GM19324 (cell line): ENCODE data around the gene SLX4IP.
A peak's percentile ranks its signal among the peaks of the same experiment; 100 is the strongest.

Experiments
- ATAC-seq: cut with Tn5 transposase; IDR thresholded peaks from one replicate; pipeline ENCODE4 v1.9.1; 2021; ENCODE audit warnings: mild to moderate bottlenecking, moderate library complexity; ENCODE audit not compliant: unreplicated experiment, low FRiP score

The SLX4IP gene

DNA sequence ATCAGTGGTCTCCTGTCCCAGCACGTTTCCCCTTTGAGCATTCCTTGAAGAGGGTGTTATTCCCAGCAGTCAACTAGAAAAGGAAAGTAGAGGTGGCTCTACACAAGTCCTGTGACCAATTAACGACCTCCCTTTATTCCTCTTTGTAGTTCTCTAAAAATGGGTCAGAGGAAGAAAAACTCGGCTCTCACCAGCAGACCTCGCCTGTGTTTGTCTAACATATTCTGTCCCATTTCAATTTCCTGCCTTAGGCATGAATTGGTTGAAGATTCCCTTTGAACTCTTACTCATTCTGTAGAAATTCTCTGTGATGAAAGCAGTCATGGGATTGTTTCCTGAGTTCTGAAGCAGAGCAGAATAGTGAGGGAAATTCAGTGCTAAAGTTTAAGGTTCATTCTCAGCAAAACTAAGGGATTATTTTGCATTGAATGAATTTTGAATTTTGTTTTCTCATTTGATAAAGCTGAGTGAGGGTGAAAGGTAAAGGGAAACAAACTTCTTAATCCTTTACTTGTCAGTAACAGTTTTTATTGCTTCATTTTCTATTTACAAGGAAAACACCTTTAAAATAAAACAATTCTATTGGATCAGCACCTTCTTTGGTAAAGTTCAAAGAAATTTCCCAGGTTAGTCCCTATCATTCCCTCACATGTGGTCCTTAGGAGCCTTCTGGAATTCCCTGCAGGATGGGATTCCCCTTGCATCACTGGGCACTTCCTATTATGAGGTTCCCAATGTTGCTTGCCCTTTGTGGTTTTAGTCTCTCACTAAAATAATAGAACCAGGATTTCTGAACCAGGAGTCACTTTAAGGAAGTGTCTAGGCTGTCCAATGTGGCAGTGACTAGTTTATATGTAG, 105.8 kb downstream of the SLX4IP start:
- ATAC-seq = no peak

DNA sequence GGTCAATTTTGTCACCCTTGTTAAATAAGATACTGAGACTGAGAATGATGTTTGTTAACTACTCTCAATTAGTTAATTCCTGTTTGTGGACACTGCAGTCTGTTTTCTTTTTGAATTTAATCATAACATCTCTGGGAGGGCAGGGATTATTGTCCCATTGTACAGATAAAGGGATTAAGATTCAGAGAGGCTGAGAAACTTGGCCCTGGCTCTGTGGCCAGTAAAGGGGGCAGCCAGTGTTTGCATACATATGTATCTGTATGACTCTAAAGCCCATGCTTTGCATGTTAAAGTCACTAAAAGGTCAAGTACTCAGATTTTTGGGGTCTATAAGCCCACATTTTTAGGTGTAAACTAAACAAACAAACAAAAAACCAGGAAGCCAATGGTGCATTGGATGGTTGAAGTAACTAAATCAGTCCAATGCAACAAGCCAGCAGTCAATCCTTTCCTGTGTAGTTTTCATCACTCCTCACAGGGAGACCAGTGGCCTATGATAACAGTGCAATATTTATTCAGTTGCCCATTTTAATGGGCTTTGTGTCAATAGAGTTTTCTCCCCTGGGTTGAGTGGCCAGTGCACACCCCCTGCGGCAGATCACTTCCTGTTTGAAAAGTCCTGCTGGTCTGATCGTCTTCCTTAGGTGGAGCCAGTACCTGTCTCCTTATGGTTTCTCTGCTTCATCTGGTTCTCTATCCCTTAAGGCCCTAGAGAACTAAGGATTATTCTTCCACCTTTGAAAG, 106.7 kb downstream of the SLX4IP start:
- ATAC-seq = no peak

DNA sequence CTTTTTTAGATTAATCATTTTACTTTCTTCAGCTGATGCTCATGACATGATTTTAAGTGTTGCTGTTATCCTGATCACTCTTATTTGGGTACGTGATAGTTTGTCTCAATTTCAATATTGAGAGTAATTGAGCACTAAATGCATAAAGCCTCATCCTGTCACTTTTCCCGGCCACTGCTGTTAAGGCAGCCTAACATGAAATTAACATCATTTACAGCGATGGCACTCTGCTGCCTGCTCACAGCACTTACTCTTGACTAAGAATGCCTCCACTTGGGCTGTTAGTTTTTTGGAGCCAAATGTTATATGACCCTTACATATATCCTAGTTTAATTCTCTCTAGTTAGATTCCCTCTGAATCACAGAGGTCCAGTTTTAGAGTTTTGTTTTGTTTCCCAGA, 107.3 kb downstream of the SLX4IP start:
- no peak for ATAC-seq

DNA sequence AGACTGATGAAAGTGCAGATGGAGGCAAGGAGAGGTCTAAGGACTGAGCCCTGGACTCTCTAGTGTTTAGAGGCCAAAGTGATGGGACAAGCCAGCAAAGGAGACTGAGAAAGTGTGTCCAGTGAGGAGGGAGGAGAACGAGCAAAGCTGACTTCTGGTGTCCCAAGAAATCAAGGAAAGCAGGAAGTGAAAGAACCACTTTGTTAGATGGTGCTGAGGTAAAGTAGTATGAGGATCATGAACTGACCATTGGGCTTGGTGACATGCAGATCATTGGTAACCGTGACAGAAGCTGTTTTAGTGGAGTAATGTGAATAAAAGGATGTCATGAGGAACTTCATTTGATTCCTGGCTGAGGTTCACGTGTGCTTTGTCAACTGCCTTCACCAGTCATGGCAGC, 108.4 kb downstream of the SLX4IP start:
- ATAC-seq = no peak

DNA sequence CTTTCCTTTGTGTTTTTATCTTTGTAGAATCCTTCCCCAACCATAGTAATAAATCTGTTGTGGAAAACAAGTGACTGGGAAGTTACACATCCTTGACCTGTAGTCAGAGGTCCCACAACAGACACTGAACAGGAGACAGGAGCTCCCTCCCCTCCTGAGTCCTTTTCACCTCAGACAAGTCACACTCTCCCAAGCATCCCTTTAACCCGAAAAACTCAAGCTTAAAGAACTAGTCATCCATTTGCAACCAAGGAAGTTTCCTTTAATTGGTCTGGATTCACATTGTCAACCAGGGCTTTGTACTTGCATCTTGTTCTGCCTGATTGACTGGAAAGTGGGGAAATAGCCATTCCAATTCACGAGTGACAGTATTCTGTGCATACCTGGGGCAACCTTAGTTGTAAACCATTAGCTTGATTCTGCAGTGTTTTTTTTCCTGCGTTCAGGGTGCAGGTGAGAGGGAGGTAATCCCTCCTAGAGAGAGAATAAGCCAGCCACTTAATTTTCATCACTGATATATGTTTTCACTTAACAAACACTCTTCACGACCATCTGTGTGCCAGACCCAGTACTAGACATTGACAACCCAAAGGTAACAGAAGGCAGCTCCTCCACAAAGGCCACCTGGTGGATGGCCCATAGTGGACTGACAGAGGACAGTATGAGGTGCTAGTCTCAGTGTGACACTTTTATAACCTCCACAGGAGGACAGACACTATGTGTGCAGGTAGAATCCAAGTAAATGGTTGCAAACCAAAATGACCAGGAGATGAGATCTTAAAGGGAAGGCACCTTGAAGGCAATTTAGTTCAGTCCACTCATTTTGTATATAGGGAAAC, 112.4 kb downstream of the SLX4IP start:
- no peak for ATAC-seq

DNA sequence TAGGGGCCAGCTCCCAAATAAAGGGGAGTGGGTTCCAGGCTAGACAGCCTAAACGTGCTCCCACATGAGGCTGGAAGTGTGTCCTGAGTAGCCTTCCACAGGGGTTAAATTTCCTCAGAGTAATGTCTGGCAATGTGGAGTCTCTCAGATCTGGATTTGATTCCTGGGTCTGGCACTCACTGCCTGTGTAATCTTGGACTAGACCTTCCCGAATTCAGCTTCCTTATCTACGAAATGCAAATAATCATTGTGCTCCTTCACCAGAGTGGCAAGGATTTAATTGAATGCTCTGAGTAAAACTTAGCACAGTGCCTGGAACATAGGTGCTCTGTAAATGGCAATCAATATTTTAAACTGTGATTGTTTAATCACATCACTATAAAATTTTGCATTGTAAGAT, 114.4 kb downstream of the SLX4IP start:
- no peak for ATAC-seq

DNA sequence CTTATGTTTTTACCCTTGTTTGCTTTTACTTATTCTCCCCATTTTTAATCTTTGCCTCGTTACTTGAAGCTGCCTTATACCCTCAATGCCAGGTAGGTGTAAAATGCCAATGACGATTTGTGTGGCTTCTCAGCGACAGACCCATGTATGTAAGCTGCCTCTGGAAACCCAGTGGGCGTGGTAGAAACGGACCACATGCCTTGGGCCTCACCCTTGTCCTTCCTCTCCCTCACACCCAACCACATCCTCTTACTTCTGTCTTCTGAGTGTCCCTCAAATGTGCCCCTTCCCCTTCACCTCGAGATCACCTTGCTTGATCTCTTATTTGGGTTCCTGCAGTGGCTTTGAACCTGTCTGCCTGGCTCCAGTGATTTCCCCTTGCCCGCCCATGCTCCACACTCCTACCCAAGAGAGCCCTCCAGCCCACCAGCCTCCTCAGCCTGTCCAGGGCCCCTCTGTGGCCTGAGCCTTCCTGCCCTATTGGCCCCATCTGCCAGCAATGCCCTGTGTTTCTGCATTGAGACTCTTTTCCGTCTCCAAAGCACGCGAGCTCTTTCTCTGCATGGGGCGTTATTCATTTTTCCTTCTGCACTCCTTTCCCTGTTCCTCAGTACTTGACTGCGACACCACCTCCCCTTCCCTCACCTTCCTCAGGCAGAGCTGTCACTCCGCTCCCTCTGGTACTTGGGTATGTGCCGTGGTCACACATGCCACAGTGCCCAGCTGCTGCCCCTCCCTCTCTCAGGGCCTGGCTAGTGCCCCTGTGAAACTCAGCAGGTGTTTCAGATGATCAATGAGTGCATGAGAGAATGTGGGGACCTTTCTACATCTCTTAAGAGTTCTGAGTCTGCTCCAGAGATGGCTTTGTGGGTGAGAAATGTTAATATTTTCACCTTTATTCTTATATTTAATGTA, 115.4 kb downstream of the SLX4IP start:
- ATAC-seq = no peak

DNA sequence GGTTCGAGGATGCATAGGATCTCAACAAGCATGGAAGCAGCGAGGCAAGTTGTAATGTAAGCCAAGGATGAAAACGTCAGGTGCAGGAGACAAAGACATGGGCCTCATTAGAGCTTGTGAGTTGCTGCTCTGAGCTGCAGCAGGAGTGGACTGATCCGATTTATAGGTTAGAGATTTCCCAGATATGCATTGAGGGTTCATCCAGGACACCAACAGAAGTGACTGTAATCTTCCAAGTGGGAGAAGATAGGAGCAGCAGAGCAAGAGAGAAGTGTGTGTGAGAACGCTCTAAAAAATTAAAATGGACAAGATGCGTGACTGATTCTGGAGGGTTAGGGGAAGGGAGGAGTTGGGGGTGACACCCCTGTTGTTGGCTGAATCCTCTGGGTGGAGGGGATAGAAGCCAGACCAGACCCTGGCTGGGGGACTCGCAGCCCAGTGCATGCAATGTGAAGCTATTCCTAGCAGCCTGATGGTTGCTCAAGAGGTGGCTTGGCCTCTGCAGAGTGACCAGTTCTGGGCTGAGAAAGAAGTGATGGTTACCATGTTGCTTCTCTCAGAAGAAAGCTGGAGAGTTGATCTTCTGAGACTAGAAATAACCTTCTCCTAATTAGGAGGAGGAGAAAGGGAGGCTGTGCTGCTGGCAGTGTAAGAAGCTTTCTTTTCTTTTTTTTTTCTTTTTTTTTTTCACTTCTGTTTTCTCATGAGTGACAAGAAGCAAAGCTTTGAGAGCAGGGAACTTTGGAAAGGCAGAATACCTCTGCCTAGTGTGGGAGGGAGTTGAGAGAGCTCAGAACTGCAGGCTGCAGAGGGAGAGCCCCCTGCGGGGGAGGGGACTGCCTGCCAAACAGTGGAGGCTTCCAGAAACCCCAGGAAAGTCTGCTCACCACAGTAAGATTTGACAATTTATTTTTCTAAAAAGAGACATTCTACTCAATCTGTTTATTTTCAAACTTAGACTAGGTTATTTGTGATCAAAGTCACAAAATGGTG, 116.9 kb downstream of the SLX4IP start:
- no peak for ATAC-seq

DNA sequence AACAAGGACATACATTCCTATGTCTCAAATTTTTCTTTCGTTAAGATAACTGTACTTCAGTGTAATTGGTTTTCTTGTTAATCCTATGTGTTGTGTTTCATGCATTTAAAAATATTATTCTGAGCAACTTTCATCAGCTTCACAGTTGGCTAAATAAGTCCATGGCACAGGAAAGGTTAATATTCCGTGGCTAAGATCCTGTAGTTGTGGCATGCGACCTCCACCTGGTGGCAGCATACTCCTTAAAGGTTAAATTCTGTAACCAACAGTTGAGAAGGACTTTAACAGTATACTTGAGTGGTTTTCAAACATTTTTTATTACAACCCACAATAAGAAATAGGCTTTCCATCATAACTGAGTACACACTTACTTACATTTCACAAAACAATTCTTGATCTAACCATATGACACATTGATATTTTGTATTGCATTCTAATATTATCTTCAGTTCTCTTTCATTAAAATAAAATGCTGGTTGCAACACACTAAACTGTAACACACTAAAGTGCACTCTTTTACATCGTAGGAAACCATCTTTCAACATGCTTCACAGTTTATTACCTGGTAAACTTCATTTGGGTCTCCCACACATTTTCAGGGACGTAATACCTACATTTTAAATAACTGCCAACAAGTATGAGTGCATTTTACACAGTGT, 118.3 kb downstream of the SLX4IP start:
- peak; percentile 46 for ATAC-seq

DNA sequence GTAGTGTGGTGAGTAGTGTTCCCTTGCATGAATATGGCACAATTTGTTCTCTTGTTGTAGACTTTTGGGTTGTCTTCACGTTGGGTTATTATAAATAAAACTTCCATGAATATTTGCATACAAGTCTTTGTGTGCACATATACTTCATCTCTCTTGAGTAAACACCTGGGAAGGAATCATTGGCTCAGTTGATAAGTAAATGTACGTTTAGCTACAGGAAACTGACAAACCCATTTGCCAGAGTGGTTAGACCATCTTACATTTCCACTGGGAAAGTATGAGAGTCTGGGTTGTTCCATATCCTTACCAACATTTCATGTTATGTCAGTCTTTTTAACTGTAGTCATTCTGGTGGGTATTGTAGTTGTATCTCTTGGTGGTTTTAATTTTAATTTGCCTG, 119.2 kb downstream of the SLX4IP start:
- no peak for ATAC-seq

DNA sequence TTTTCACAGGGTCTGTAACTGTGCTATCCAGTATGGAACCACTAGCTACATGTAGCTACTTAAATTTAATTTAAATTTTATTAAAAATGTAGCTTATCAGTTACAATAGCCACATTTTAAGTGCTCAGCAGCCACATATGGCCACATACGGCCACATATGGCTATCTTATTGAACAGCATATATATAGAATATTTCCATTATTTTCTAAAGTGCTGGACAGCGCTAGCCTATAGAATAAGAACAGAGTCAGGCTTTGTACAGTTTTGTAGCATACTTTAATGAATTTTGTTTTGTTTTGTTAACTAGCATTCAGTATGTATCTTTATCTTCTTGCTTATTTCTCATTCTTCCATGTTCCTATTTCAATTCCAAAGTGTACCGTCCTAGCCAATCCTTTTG, 120.3 kb downstream of the SLX4IP start:
- no peak for ATAC-seq

DNA sequence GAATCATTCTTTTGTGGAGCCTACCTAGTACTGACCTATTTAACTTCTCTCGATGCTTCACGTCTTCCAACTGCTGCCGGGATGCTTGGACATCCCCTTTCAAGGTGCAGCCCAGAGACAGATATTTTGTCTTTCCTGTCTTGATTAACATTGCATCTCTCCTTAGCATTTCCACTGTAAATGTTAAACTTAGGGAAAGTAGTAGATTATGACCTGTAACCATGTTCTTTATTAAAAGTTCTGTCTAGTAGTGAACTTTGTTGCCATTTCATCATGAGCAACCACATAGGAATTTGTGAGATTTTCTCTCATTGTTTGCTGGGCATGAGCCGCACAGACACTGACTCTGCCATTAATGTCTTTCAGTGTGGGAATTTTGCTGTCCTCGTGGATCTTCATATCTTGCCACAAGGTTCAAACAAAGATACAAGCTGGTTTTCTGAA, 120.8 kb downstream of the SLX4IP start:
- ATAC-seq = no peak

DNA sequence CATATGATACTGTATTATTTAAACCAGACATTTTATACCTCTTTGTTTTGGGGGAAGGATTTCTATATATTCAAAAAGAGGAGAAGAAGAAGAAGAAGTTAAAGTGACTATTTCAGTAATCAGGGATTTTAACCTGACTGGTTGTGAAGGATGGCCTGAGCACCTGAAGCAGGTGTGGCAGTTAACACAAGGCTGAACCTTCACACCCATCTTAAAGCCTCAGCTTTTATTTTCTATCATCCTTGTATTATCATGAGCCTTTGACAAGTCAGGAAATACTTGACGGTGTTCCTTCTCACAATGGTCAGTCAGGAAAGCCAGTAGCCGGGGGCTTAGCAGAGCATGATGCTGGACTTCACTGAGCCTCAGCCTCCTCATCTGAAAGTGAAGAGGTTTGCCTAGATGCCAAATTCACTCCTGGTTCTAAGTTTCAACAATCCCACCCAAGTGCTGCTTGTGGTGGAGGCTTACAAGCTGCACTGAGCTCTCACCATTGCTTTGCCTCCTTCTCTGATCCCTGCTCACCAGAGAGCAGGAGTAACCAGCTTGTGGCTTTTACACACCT, 121.5 kb downstream of the SLX4IP start:
- ATAC-seq = no peak

DNA sequence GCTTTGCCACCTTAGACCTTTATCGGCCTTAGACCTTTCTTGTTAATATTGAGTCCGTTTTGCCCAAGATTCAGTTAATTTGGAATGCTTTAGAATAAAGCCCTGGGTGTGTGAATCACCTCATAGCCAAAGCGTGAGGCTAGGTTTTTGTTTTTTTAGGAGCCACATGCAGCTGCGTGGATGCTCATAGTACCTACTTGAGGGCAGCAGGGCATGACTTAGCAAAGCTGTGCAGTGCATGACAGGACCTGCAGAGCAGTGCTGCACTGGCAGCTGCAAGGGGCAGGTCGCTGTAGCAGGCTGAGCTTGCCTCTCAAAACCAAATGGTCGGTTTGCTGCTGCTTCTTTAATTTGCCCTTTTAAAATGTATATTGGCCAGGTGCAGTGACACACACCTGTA, 122.6 kb downstream of the SLX4IP start:
- ATAC-seq = no peak

DNA sequence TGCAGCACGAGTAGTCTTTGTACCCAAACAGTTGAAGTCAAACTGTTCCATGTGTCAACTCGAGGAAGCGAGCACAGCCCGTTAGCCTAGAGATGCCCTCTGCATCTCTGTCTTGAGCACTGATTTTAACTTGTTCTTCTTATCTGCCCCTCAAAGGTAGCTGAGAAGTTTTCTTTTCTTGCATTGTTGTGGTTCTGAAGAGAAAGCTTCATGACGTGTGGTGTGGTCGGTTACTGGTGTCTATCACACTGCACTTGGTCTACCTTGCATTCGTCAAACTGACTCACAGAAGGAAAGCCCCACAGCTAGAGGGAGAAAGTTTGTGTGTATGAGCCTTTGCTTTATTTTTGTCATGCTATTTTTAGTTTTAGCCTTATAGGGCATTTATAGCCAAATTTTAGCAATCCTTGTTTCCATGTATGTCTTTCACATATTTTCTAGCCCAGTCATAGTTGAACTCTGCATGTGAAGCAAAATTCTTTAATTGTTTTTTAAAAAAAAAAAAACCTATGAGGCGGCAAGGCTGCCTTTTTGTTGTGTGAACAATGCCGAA, 123.6 kb downstream of the SLX4IP start:
- ATAC-seq = no peak

DNA sequence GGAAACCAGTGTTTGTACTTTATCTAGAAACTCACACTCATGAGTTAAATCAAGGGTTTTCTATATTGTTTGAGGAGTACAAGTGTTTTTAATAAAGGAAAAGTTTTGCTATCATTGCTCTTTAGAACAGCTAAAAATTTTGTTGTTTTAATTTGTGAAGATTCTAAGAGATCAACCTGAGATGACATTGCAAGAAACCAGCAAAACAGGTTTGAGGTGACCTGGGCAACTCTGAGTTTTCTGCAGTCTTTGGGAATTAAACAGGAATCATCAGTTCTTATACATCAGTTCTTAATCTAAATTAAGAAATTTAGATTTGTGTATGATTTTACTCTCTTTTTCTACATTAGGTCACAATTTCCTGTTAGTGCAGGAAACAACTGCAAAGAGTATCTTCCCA, 124.2 kb downstream of the SLX4IP start:
- no peak for ATAC-seq

DNA sequence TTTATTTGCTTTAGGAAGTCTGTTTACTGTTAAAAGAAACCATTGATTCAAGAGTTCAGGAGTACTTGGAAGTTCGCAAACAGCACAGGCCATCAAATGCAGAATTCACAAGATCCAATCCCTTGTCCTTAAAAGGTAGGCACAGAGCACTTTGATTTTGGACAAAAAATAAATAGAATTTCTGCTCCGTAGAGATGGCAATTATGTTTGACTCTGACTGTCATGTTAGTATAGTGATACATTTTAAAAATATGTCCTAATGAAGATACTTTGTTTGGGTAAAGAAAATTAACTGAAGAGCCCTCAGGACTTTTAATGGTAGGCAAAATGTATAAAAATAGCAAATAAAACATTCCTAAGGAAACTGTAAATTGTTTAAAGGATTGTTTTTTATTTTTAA, 125.6 kb downstream of the SLX4IP start:
- no peak for ATAC-seq

DNA sequence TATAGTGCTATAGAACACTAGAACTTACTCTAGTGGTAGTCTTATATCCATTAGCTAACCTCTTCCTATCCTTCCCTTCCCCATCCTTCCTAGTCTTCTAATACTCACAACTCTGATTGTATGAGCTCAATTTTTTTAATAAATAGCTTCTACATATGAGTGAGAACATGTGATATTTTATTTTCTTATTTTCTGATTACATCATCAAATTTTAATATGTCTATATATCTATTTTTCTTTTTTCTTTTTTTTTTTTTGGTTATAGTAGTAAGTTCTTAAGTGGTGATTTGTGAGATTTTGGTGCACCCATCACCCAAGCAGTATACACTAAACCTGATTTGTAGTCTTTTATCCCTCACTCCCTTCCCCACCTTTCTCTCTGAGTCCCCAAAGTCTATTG, 126.2 kb downstream of the SLX4IP start:
- no peak for ATAC-seq
